ENCODE measurements around the gene THADA.
"Not testable (repeated sequence)": the region's sequence is repeated elsewhere in the genome, so short reads cannot be mapped to it uniquely, and the experiment has no call there.

Gene THADA

GRCh38 chr2:43288417-43289305, 307.2 kb downstream of the THADA start:
- DNase-seq: no peak

- no peak for DNase-seq
Observed at GRCh38 chr2:43285987-43286386, 309.9 kb downstream of the THADA start.

GRCh38 chr2:43284967-43285366, 310.9 kb downstream of the THADA start:
- DNase-seq: no peak

DNA sequence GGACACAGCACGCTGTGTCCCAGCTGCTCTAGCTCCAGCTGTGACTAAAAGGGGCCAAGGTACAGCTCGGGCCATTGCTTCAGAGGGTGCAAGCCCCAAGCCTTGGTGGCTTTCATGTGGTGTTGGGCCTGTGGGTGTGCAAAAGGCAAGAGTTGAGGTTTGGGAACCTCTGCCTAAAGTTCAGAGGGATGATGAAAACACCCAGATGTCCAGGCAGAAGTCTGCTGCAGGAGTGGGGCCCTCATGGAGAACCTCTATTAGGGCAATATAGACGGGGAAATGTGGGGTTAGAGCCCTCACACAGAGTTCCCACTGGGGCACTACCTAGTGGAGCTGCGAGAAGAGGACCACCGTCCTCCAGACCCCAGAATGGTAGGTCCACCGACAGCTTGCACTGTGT, 311.5 kb downstream of the THADA start:
- DNase-seq: not testable (repeated sequence)

DNA sequence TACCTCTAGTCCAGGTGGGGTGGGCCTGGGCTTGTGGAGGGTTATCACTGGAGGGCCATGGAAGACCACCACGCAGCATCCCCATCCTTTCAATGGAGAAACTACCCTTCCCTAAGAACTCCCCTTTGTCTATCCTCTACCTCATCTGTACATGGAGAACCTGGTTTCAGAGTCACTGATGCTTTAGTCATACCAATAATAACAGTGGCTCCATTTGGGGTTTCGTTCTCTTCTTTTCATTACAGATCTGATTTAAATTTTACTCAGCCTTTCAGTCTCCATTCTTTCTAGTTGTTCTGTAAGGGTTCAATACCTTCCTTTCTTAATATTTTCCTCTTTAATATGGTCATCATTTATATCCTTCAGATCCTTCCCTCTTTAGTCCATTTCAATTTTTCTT, 314.8 kb downstream of the THADA start:
- no peak for DNase-seq

DNA sequence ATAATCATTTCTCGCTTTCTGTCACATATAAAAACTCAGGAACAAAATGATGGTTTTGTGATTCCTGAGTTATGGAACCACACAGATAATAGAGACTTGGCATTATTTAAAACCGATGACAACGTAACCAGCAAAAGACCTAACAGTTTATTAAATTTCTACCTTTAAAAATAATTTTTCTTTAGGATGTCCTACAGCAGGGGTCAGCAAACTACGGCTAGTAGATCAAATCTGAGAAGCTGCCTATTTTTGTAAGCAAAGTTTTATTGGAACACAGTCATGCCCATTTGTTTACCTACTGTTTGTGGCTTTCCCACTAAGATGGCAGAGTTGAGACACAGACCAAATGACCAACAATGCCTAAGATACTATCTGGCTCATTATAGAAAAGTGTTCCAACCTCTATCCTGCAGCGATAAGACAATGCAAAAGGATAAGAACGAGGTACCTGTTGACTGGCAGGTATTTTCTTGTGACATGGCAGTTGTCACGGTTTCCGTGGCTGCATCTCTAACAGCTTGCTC, 316.5 kb downstream of the THADA start:
- DNase-seq: no peak

DNA sequence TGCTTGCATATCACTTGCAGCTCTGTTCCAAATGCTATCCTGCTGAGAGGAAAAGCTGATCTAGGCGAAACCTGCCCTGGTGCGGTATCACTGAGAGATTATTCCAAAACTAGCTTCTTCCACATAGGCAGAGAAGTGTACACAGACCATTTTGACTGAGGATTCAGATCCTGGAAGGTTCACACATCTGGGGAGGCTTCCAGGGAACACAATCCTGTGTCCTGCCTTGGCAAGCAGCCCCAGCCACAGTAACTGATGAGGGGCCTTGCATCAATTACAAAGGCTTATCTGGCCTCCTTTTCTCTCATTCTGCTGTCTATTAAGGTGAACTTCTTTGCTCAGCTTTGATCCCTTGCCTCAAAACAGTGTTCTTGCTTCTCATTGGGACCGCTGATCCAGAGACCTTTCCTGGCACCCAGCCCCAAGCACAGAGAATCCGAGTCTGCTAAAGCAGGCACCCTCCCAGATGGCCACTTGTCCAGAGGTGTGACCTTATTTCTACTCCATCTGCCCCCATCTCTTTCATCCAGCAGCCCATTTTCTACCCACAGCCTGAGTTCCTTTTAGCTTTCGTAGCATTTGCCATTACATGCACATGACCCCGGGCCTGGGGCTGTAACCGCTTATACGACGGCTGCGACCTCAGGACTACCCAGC, 317.1 kb downstream of the THADA start:
- no peak for DNase-seq

DNA sequence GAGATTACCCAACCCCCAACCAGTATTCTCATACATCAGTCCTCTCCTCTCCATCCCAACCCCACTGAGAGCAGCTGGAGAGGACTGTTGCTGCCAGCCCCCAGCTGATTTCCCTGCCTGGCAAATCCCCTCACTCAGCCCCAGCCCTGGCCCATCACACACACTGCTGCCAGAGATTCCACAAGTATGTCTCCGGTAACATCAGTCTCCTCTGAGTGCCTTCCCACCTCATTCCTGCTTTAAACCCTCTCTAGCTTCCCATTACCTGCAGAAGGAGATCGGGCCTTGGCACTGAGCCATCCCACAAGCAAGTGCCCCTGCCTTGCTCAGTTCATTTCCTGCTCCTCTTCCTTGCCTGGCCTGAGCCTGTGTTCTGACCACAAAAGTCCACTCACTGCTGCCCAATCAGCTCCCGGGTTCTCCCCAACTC, 318.9 kb downstream of the THADA start:
- no peak for DNase-seq

DNA sequence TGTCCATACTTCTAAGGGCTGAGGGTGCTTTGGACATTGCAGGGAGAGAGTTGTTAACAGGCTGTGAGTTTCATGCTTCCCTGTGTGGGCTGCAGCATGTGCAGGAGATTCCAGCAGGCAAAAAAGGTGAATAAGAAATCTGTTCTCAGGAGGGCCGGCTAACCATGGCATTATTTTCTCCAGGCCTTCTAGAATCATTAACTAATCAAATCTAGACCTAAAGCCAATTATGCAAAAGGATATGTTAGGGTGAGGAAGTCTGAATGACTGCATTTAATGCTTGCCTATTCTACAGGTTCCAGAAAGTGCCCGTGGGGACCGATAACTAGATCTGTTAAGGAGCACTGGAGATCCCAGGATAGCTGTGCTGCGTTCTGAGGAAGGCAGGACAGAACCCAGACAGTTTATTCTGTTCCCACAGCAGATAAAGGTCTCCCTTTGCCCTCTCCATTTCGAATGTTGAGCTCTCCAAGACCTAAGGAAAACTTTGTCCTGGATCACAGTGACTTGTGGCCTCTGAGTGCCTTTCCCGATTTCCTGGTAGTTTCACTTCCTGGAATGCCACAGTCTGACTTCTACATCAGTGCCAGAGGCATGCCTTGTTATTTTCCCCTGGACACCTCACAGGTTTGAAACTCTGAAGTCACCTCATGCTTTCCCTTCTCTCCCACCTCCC, 319.4 kb downstream of the THADA start:
- no peak for DNase-seq

DNA sequence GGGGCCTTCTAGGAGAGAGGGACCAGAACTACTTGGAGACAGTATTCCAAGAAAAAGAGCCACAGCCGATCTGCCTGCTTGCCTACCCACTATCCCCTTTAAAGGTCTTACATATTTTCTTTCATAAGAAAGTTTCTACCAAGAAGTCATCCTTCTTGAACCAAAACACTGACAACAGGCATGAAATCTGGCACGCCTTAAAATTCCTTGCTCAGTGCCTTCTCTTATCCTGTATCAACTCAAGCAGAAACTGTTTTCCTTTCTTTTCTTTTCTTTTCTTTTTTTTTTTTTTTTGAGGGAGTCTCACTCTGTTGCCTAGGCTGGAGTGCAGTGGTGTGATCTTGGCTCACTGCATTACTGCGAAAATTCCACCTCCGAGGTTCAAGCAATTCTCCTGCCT, 321.1 kb downstream of the THADA start:
- no peak for DNase-seq

- DNase-seq: no peak
Observed at GRCh38 chr2:43274055-43274454, 321.8 kb downstream of the THADA start.

GRCh38 chr2:43273529-43273928, 322.3 kb downstream of the THADA start:
- DNase-seq: no peak

- DNase-seq: no peak
Observed at GRCh38 chr2:43270930-43271615, 324.8 kb downstream of the THADA start.

- DNase-seq: no peak
Observed at GRCh38 chr2:43270461-43270860, 325.4 kb downstream of the THADA start.

- no peak for DNase-seq
Observed at GRCh38 chr2:43269706-43270105, 326.1 kb downstream of the THADA start.

DNA sequence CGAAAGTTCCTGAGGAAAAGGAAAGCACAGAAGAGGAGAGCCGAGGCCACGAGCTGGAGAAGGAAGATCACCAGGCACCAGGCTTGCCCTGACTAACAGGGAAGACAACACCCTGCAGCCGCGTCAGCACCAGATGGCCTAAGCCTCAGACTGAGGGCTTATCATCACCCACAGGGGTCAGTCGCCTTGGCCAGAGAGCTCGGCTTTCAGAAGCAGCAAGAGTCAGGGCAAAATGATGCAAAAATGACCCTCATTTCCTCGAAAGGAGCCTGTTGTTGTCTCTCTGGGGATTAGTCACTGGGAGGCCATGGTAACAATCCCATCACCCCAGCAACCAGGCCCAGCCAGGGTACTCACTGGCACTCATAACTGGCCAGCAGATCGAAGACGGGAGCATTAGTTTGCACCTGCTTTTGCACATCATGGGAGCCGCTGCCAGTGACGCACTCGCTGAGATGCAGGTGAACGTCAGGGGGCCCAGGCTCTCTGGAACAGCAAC, 326.7 kb downstream of the THADA start:
- no peak for DNase-seq

DNA sequence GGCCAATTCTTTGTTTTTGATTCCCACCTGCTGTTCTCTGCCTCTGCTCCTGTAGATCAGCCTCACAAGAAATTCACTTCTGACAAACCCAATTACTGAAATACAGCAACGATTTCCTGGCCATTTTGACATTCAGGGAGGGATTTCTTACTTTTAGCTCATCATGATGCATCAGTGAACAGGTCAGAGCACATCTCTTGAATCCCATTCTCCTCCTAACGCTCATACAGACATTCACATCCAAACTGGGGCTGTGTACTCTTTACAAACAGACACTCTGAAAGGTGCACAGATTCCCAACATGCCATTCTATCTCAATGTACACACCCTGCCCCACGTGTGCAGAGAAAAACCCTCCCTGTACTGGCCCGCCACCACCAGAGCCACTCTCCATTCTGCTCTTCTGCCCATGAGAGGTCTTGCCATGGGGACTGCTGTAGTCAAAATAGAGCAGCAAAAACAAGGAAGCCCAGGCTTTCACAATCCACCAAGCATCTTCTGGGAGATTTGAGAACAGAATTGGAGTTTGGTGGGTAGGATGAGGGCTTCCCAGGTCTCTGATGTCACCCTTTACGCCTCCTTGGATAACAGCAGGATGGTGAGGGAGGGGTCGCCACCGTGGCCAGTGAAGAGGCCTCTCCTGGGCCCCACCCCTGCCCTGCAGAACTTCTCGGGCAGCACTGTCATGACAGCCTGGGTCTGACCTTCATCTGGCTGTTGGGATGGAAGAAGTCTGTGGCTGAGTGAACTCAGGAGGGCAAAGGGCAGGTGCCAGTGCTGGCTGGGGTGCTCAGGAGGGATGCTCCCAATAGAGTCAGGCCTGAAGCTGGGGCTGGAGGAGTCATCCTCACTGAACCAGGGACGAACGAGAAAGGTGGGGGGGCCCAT, 327.5 kb downstream of the THADA start:
- no peak for DNase-seq

DNA sequence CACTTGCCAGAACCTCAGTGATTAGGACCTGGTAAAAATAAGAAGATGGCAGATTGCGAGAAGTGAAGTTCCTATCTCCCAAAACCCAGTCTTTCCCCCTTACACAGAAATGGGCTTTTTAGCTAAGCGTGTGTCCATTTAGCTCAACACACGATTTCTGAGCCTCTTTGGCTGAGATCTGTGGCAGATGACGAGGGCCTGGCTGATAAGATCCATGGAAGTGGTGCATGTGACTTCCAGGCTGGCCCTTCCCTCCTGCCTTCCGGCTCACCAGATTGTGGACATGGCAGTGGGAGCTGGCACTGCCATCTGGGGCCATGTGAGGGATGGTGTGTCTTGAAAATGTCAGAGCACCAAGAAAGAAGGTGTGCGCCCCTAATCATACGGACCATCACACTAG, 328.5 kb downstream of the THADA start:
- no peak for DNase-seq

GRCh38 chr2:43266711-43267111, 329.1 kb downstream of the THADA start:
- DNase-seq: no peak

- DNase-seq: no peak
Observed at GRCh38 chr2:43265421-43265820, 330.4 kb downstream of the THADA start.

GRCh38 chr2:43265001-43265400, 330.8 kb downstream of the THADA start:
- DNase-seq: no peak

GRCh38 chr2:43262951-43263350, 332.9 kb downstream of the THADA start:
- no peak for DNase-seq

Measured in activated CD4-positive, alpha-beta T cell treated with anti-CD3 and anti-CD28 coated beads for 4 hours (primary cell).